HG03196 (cell line): Measurements from ENCODE around the gene PISD.

Source experiments
- ATAC-seq: cut with Tn5 transposase; IDR thresholded peaks from one replicate; pipeline ENCODE4 v1.9.1; 2021; ENCODE audit not compliant: unreplicated experiment

The PISD gene

DNA sequence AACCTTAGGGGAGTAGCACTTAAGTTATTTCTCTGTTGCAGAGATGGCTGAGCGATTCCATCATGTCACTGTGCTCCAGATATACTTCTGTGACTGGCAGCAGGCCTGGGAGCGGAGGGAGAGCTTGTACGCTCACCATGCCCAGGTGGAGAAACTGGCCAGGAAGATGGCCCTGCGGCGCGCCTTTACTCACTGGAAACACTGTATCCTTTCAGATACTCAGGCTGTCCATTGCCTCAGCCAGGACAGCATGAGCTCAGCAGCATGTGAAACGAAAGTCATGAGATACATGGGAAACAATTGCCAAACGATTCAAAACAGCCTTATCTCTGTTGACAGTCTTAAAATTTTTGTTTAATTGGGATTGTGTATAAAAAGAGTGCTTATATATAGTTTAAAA, 86.8 kb downstream of the PISD start:
- ATAC-seq, result no peak

DNA sequence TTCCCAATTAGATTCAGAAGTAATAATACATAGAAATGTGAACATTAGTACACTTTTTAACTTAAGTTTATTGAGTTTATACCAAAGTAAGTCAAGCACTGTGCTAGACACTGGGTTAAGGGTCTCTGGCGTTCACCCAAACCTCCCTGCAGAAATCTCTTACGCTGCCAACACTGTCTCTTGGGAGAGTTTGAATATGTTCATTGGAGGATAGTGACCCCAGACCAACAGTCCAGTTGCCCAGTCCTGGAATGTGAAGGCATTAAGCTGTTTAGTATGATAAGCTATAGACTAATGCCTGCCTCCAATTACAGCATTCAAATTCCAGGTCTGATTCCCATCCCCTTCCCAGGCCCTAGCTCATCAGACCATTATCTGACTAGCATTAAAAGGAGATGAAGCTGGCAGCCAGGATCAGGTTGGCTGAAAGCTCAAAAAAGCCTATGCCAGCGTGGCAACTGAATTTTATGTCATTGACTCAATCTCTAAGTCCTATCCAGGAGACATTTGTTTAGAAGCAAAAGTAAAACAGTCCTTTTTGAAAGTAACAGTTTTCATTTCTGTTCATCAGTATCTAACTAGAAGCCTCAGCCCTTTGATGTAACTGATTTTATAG, 87.9 kb downstream of the PISD start:
- ATAC-seq, result no peak

DNA sequence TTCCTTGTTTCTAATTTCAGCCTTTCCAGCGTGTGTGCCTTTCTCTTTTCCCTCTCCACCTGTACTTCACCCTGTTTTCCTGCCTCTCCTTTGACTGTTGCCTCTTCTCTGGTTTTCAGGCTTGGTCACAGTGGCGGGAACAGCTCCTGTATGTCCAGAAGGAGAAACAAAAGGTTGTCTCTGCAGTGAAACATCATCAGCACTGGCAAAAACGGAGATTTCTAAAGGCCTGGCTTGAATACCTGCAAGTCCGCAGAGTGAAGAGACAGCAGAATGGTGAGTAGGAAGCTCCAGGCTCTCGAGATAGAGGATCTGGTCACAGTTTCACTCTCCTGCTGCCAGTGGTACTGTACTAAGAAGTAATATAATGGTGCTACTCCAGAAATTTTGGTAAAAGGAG, 89.1 kb downstream of the PISD start:
- no peak for ATAC-seq

DNA sequence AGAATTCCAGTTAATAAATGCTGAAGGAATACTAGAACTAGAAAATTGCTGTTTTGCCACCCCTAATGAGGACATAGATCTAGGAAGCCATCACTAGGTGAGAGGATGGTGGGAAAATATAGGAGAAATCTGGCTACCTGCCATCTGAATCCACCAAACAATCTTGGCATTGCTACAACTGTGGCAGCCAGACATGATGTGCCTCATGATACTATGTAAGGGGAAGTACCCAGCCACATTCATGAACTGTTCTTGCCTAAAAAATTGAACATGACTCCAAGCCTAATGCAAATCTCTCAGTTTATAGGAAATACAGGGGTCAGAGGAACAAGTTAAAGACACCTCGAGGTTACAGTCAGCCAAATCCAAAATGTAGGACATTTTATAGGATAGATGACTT, 92.9 kb downstream of the PISD start:
- no peak for ATAC-seq
